SU-DHL-6 (cell line): ENCODE results near the gene SLC3A2.
"Not testable (repeated sequence)": the region's sequence is repeated elsewhere in the genome, so short reads cannot be mapped to it uniquely, and the experiment has no call there.

Experiments
- H2AFZ ChIP-seq: fragments of 200-600 bp; sonication (generic); 2 replicates; pipeline ENCODE4 v1.6.1; 2014; ENCODE audit warnings: low read depth, mild to moderate bottlenecking, moderate library complexity, mixed read lengths, antibody characterized with exemption, low read length; ENCODE audit not compliant: severe bottlenecking
- H3F3A ChIP-seq: fragments of 200-600 bp; shearing (Covaris generic); 2 replicates; pipeline ENCODE4 v1.6.0; 2016; ENCODE audit warnings: antibody characterized with exemption, mild to moderate bottlenecking; ENCODE audit not compliant: insufficient read depth
- H3K27ac ChIP-seq: fragments of 200-600 bp; sonication (generic); 2 replicates; pipeline ENCODE4 v1.5.1; 2016; ENCODE audit warnings: low read depth, mild to moderate bottlenecking, low read length, moderate library complexity, mixed read lengths
- H3K27me3 ChIP-seq: fragments of 200-600 bp; sonication (generic), shearing (Covaris generic); 2 replicates; pipeline ENCODE4 v1.6.0; 2014; ENCODE audit warnings: mild to moderate bottlenecking, low read length
- H3K36me3 ChIP-seq: fragments of 200-600 bp; sonication (generic); 2 replicates; pipeline ENCODE4 v1.6.1; 2014; ENCODE audit warnings: mild to moderate bottlenecking, low read length, mixed read lengths
- H3K4me2 ChIP-seq: fragments of 300-600, 200-600 bp; shearing (Covaris generic), sonication (generic); 2 replicates; pipeline ENCODE4 v1.6.0; 2014; ENCODE audit warnings: low read length, low read depth, mild to moderate bottlenecking; ENCODE audit not compliant: poor library complexity, severe bottlenecking
- H3K4me3 ChIP-seq: fragments of 200-600 bp; sonication (generic); 2 replicates; pipeline ENCODE4 v1.5.1; 2014; ENCODE audit warnings: antibody characterized with exemption, low read length, mild to moderate bottlenecking, mixed read lengths; ENCODE audit not compliant: insufficient read depth, poor library complexity, severe bottlenecking
- H3K79me2 ChIP-seq: fragments of 200-600 bp; sonication (generic); 2 replicates; pipeline ENCODE4 v1.6.1; 2014; ENCODE audit warnings: mild to moderate bottlenecking, low read length, moderate library complexity; ENCODE audit not compliant: insufficient read depth
- H3K9ac ChIP-seq: fragments of 200-600 bp; sonication (generic); 2 replicates; pipeline ENCODE4 v1.7.0; 2014; ENCODE audit warnings: mild to moderate bottlenecking, low read length
- H3K9me2 ChIP-seq: fragments of 200-600 bp; sonication (generic); replicated peaks from 2 replicates; pipeline ENCODE4 v1.6.1; 2014; ENCODE audit warnings: low read length; ENCODE audit not compliant: insufficient read depth
- H3K9me3 ChIP-seq: fragments of 200-600 bp; sonication (generic); 2 replicates; pipeline ENCODE4 v1.6.1; 2014; ENCODE audit warnings: low read length, mixed read lengths; ENCODE audit not compliant: insufficient read depth
- H4K20me1 ChIP-seq: fragments of 200-600 bp; sonication (generic); 2 replicates; pipeline ENCODE4 v1.6.1; 2014; ENCODE audit warnings: low read depth, mild to moderate bottlenecking, antibody characterized with exemption, low read length, moderate library complexity, mixed read lengths
- EZH2phosphoT487 ChIP-seq: fragments of 200-600 bp; sonication (generic), shearing (Covaris generic); conservative IDR thresholded peaks from 2 replicates; pipeline ENCODE4 v1.6.1; 2018; ENCODE audit warnings: mild to moderate bottlenecking, antibody characterized with exemption, low read length, moderate library complexity, mixed read lengths
- TF ChIP-seq, protein P1 (sequence below): fragments of 200-600 bp; sonication (generic); IDR thresholded peaks from one replicate; pipeline ENCODE4 v1.5.1; 2017; ENCODE audit warnings: antibody characterized with exemption, mild to moderate bottlenecking, low read length, moderate library complexity; ENCODE audit not compliant: insufficient read depth, poor library complexity, severe bottlenecking

SLC3A2 gene

DNA sequence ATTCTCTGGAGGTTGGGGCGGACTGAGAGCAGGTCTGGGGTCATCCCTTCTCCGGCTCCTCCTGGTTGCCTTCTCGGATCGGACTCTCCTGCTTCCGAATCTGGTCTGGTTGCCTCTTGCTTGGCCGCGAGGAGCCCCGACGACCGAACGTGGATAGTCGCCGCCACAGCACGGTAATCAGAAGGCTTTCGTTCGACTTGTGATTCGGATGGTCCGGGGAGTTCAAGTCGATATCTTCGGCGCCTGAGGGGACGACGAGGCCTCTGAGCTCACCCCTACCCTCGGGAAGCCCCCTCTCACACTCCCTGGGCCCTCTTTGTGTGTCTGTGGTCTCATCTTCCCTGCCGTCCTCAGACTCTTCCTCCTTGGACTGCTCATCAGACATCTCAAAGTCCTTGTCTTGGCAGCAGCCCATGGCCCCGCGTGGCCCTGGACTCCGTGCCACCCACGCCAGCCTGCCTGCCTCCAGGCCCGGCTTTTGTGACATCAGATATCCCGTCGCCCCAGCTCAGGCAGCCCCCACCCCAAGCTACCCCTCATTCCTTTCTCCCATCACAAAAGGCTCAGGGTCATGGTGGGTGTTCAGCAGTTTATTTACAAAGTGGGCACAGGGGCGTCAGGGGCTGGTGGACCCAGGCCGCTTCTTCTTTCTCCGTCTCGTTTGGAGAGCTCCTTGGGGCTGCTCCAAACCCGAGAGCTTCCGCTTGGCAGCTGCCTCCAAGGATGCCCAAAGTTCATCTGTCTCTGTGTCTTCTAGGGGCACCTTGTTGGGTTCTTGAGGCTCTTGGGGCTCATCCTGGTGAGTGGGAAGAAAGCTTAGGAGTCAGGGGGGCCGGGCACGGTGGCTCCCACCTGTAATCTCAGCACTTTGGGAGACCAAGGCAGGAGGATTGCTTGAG, 48.1 kb upstream of the SLC3A2 start, which contains the start of gene TEX54:
TSS of gene TEX54 (minus strand) at position 506 of the 899 bp plus-strand sequence.
- Histone ChIP-seq H2AFZ (no peak within 1 kb of the TSS), H3K4me2 (peak within 1 kb of the TSS; percentile 66), H3K79me2 (peaks cover 42% of the 10 kb centered on the region), H3K36me3 (0 out of 2 replicates have a peak, but pooled peaks cover 3% of the 10 kb centered on the region), H3F3A (peaks cover 7% of the 10 kb centered on the region; the same call in 1 of the 2 replicates), H3K4me3 (peak within 1 kb of the TSS; percentile 87), H3K27me3 (no peaks in the 10 kb centered on the region), H3K9me3 (no peaks in the 10 kb centered on the region), H3K9ac (peak within 1 kb of the TSS; percentile 81), H3K9me2 (no peaks in the 10 kb centered on the region), H3K27ac (peak within 1 kb of the TSS; percentile 64), H4K20me1 (no peaks in the 10 kb centered on the region)
- TF ChIP-seq, protein P1, sequence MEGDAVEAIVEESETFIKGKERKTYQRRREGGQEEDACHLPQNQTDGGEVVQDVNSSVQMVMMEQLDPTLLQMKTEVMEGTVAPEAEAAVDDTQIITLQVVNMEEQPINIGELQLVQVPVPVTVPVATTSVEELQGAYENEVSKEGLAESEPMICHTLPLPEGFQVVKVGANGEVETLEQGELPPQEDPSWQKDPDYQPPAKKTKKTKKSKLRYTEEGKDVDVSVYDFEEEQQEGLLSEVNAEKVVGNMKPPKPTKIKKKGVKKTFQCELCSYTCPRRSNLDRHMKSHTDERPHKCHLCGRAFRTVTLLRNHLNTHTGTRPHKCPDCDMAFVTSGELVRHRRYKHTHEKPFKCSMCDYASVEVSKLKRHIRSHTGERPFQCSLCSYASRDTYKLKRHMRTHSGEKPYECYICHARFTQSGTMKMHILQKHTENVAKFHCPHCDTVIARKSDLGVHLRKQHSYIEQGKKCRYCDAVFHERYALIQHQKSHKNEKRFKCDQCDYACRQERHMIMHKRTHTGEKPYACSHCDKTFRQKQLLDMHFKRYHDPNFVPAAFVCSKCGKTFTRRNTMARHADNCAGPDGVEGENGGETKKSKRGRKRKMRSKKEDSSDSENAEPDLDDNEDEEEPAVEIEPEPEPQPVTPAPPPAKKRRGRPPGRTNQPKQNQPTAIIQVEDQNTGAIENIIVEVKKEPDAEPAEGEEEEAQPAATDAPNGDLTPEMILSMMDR: no peak
- no peak for TF ChIP-seq EZH2phosphoT487

DNA sequence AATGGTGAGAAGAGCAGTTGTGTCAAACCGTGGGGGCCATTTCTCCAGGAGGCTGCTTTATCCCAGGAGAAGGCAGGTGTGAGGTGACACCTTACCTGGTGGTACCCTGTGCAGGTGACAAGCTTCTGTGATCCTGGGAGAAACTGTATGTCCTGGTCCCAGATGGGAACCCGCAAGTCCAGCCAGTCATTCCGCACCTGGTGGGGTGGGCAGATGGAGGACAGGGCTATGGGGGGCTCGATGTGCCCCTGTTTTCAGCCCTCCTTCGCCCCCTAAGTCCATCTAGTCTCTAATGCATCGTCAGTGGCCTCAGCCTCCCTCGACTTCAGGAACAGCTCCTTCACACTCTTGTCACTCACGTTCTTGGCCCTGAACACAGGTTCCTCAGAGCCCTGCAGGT, 45.4 kb upstream of the SLC3A2 start:
- TF ChIP-seq, protein P1: no peak
- TF ChIP-seq EZH2phosphoT487: no peak
- Histone ChIP-seq H4K20me1 (no peaks in the 10 kb centered on the region), H3K4me2 (no peak overlapping the region), H3K79me2 (peaks cover 42% of the 10 kb centered on the region), H3K9me2 (no peaks in the 10 kb centered on the region), H2AFZ (no peak overlapping the region), H3K9me3 (no peaks in the 10 kb centered on the region), H3K27ac (no peak overlapping the region), H3F3A (peaks cover 16% of the 10 kb centered on the region), H3K9ac (no peak overlapping the region), H3K36me3 (0 out of 2 replicates have a peak, but pooled peaks cover 3% of the 10 kb centered on the region), H3K4me3 (no peak overlapping the region), H3K27me3 (no peaks in the 10 kb centered on the region)

DNA sequence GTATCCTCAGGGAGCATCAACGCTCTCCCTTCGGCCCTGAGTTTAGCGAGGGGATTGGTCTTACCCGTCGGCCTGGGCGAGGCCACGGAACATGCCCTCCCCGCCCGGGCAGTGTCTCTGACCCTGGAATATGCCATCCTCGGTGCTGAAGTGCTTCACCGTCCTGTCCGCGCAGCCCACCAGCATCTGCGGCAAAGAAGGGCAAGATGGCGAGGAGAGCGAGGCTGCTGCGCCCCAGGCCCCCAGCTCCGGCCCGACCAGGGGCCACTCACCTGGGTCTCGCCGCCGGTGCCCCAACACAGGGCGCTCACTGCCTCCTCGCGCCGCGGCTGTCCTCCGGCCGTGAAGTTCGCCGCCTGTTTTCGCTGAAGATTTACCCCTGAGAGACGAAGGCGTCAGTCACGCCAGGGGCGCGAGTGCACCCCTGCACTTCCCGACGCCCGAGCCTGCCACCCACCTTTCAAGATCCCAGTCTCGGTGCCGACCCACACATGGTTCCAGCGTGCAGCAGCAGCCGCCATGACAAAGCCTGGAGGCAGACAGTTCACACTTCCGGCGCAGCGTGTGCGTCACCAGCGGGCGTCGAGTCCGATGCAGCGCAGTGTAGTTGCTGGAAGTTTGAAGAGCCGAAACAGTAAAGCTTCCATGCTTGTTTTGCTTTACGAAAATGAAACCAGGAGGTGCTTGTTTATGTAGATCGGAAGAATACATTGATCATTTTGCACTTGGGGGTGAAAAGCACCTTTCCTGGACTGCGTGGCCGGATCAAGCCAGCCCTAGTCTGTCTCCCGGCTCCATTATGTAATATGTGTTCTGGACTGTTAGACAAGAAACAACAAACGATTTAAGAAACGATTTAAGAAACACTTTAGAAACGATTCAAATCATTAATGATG, 41.4 kb upstream of the SLC3A2 start, which contains the start of gene WDR74:
TSS of gene WDR74 (minus strand) at position 541 of the 896 bp plus-strand sequence. CDS start at position 521, 20 bp downstream.
- Histone ChIP-seq H3K27me3 (no peaks in the 10 kb centered on the region), H3K4me2 (peak within 1 kb of the TSS; percentile 96), H3K36me3 (0 out of 2 replicates have a peak, but pooled peaks cover 3% of the 10 kb centered on the region), H4K20me1 (no peaks in the 10 kb centered on the region), H3K9me2 (no peaks in the 10 kb centered on the region), H3K79me2 (peaks cover 31% of the 10 kb centered on the region), H3F3A (peaks cover 37% of the 10 kb centered on the region), H3K27ac (peak within 1 kb of the TSS; percentile 93), H3K9me3 (no peaks in the 10 kb centered on the region), H3K4me3 (peak within 1 kb of the TSS; percentile 77), H3K9ac (peak within 1 kb of the TSS; percentile 81), H2AFZ (peak within 1 kb of the TSS; percentile 73)
- no peak for TF ChIP-seq EZH2phosphoT487
- TF ChIP-seq, protein P1: no peak

DNA sequence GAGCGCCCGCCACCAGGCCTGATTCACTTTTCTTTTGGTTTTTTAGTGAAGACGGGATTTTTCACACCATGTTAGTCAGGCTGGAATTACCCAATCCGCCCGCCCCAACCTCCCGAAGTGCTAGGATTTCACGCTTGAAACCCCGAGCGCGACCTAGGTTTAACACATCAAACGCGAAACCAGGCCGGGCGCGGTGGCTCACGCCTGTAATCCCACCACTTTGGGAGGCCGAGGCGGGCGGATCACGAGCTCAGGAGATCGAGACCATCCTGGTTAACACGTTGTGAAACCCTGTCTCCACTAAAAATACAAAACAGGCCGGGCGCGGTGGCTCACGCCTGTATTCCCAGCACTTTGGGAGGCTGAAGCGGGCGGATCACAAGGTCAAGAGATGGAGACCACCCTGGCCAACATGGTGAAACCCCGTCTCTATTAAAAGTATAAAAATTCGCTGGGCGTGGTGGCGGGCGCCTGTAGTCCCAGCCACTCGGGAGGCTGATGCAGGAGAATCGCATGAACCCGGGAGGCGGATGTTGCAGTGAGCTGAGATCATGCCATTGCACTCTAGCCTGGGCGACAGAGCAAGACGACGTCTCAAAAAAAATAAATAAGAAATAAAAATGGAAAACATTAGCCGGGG, 39.9 kb upstream of the SLC3A2 start:
- H4K20me1 ChIP-seq, H3K9me3 ChIP-seq, H3K27me3 ChIP-seq, H3K9me2 ChIP-seq, H3K36me3 ChIP-seq: not testable (repeated sequence)
- Histone ChIP-seq H3K4me2 (peak overlapping the region; percentile 96), H3K79me2 (peaks cover 31% of the 10 kb centered on the region), H3K4me3 (peak overlapping the region; percentile 77), H3K9ac (peak overlapping the region; percentile 81), H3F3A (peaks cover 34% of the 10 kb centered on the region), H2AFZ (peak overlapping the region; percentile 73), H3K27ac (peak overlapping the region; percentile 93)
